ENCODE results near the gene MRPS12. TPM values are rescaled to one million over a fixed set of nuclear protein-coding genes. Genes with fewer than 3 reads are reported as not detected.

The MRPS12 gene
- total and polyA plus RNA-seq, 2 of the 13 experiments (the other 11 are each of a cell fraction or from before 2014, with no cell fraction given) = 27.5 to 54.8 TPM

DNA sequence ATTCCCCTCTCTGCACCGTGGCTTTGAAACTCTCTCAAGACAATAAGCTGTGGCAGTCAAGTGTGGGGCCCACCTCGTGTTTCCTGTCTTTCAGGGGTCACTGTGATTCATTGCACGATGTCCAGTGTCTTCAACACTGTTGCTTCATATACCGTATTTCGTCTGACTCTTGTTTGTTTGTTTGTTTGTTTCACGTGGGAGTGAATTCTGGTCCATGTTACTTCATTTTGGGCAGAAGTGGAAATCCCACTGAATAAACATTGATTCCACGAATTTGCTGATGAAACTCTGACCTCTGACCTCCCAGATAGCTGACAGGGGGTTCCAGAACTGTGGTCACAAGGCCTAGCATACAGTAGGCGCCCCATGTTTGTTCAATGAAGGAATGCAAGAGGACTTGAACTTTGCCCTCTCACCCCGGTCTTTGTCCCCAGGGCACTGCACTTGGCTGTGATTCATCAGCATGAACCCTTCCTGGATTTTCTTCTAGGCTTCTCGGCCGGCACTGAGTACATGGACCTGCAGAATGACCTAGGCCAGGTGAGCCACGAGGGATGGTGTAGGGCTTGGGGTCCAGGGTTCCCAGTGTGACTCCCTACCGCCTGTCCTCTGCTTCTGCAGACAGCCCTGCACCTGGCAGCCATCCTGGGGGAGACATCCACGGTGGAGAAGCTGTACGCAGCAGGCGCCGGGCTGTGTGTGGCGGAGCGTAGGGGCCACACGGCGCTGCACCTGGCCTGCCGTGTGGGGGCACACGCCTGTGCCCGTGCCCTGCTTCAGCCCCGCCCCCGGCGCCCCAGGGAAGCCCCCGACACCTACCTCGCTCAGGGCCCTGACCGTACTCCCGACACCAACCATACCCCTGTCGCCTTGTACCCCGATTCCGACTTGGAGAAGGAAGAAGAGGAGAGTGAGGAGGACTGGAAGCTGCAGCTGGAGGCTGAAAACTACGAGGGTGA lies 25.9 kb upstream of the MRPS12 start:
- Histone ChIP-seq H3K4me2 (ENCODE audit: low read depth, low read length) (no peak overlapping the region), H4K20me1 (ENCODE audit: insufficient read depth, low read length) (no peaks in the 10 kb centered on the region), H3K27ac (ENCODE audit: extremely low read length, insufficient read depth, low read length) (no peak overlapping the region), H3K27me3 (ENCODE audit: control insufficient read depth in 1 of 2, insufficient read depth in 2 of 2, low read length in 2 of 2) (no peaks in the 10 kb centered on the region), H3K36me3 (replicated peaks in 1 of 2; ENCODE audit: control insufficient read depth in 1 of 2, insufficient read depth in 2 of 2, low read length in 2 of 2) (peaks cover 4 to 12% of the 10 kb centered on the region in 2 experiments; a peak in 3 of 5 replicates), H3K9ac (ENCODE audit: insufficient read depth, low read depth, low read length) (no peak overlapping the region), H3K79me2 (ENCODE audit: insufficient read depth, low read length) (peaks cover 1% of the 10 kb centered on the region), H2AFZ (ENCODE audit: low read length) (no peak overlapping the region), H3K9me3 (ENCODE audit: low read length) (no peaks in the 10 kb centered on the region), H3K4me1 (ENCODE audit: insufficient read depth, low read length) (peaks cover 21% of the 10 kb centered on the region), H3K4me3 (replicated peaks in 1 of 3; ENCODE audit: insufficient read depth in 1 of 3, low read depth in 2 of 3, low read length in 3 of 3) (no peak overlapping the region)
- BruUV-seq (replicated peaks) = no TSS peak
- FAIRE-seq (no peak), ATAC-seq (peak; percentile 15; the same call in 2 of the 3 replicates), DNase-seq (ENCODE audit: low spot score) (no peak)
- 88% methylated on average over 35 of the region's 35 CpGs for WGBS (ENCODE audit: low lambda C conversion rate)
- TF ChIP-seq FOSL2 (CRISPR knock-in tag; IDR thresholded peaks at IDR 0.05) = peak; percentile 32; the same call in 1 of the 2 replicates
- TF ChIP-seq ZMYM2 (CRISPR knock-in tag; IDR thresholded peaks at IDR 0.05) = 0 out of 2 replicates have a peak, but pooled peaks have one; percentile 28
- no peak for TF ChIP-seq CBX2 (IDR thresholded peaks at IDR 0.05; ENCODE audit: low read depth, low read length)
- no peak for TF ChIP-seq CBX2 (CRISPR knock-in tag; IDR thresholded peaks at IDR 0.05; ENCODE audit: low read depth)
- TF ChIP-seq NR2F1 (CRISPR knock-in tag; IDR thresholded peaks at IDR 0.05) = peak in 1 of 2 experiments; percentile 60; a peak in 2 of 4 replicates
- 0 out of 2 replicates have a peak, but pooled peaks have one; percentile 4 for TF ChIP-seq CEBPB (IDR thresholded peaks at IDR 0.05; ENCODE audit: borderline replicate concordance, low read depth, low read length)
- peak; percentile 58; the same call in 1 of the 2 replicates for TF ChIP-seq GFI1 (CRISPR knock-in tag; IDR thresholded peaks at IDR 0.05; ENCODE audit: borderline replicate concordance)
- no peak for TF ChIP-seq SRSF4 (IDR thresholded peaks at IDR 0.05; ENCODE audit: low read depth, low read length, poor library complexity, severe bottlenecking)
- 0 out of 4 replicates have a peak, but pooled peaks of 1 of the 2 experiments have one; percentile 35 for TF ChIP-seq ATF4 (CRISPR knock-in tag; IDR thresholded peaks at IDR 0.05)
- TF ChIP-seq NR2C2 (CRISPR knock-in tag; IDR thresholded peaks at IDR 0.05; ENCODE audit: borderline replicate concordance) = peak; percentile 62; the same call in 1 of the 2 replicates
- TF ChIP-seq HNF4G (IDR thresholded peaks at IDR 0.05; ENCODE audit: borderline replicate concordance, low read depth, low read length) = peak; percentile 57; the same call in 1 of the 2 replicates
- no peak for TF ChIP-seq HNF4G (CRISPR knock-in tag; IDR thresholded peaks at IDR 0.05; ENCODE audit: borderline replicate concordance, low read depth)
- TF ChIP-seq ZNF558 (CRISPR knock-in tag; IDR thresholded peaks at IDR 0.05; ENCODE audit: borderline replicate concordance) = no peak
- TF ChIP-seq, protein P1, sequence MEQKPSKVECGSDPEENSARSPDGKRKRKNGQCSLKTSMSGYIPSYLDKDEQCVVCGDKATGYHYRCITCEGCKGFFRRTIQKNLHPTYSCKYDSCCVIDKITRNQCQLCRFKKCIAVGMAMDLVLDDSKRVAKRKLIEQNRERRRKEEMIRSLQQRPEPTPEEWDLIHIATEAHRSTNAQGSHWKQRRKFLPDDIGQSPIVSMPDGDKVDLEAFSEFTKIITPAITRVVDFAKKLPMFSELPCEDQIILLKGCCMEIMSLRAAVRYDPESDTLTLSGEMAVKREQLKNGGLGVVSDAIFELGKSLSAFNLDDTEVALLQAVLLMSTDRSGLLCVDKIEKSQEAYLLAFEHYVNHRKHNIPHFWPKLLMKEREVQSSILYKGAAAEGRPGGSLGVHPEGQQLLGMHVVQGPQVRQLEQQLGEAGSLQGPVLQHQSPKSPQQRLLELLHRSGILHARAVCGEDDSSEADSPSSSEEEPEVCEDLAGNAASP (CRISPR knock-in tag; IDR thresholded peaks at IDR 0.05; ENCODE audit: borderline replicate concordance) = no peak
- TF ChIP-seq HNF4A (CRISPR knock-in tag; IDR thresholded peaks at IDR 0.05) = peak; percentile 43
- peak; percentile 99 for TF ChIP-seq ZKSCAN8 (CRISPR knock-in tag; IDR thresholded peaks at IDR 0.05; ENCODE audit: borderline replicate concordance)
- ChIA-PET POLR2A (interaction anchor here (0.6 to 1.0 kb wide), 2 partner anchors 13 to 37 kb away, joined by 4 read pairs; no protein-coding TSS in a partner anchor), CTCF (ENCODE audit: low intra/inter-chr PET ratio, low total read pairs) (no interaction called here)
- in situ Hi-C loops (cut with HindIII; ENCODE audit: extremely low pct_ligation_motif_present, low pct_unique_long_range_greater_than_20kb) = loop anchor here (25.0 kb wide), 1 partner anchor 168 kb away; the partner anchor contains the start of gene CAPN12
- intact Hi-C loops (cut with micrococcal nuclease; ENCODE audit: unreplicated experiment) = no loop called here
